H1 (cell line): ENCODE results near the gene DET1. TPM values are rescaled to one million over a fixed set of nuclear protein-coding genes. Genes with fewer than 3 reads are reported as not detected.

Experiments
- CTCF ChIA-PET: fragments of 300-600 bp; sonication (Branson Sonifier 250); formaldehyde crosslinking; loops from one replicate; lab custom pipeline; 2021; ENCODE audit not compliant: partially characterized antibody; lab: Charles Lee
- POLR2A ChIA-PET: fragments of 300-600 bp; sonication (Branson Sonifier 250); formaldehyde crosslinking; loops from one replicate; lab custom pipeline; 2021; ENCODE audit warnings: inconsistent platforms; ENCODE audit not compliant: partially characterized antibody; lab: Charles Lee
- DNase-seq, 2 experiments: peaks; one replicate each; pipeline versions ENCODE4 v3.0.0 to v3.0.0-alpha.2; 2010 to 2022; ENCODE audit warnings: low spot score in 2 of 2, low read depth in 1 of 2, mixed read lengths in 1 of 2
- FAIRE-seq: peaks from 2 replicates; lab custom pipeline; 2011; peaks lifted over from hg19 to GRCh38; lab: Jason Lieb, UNC
- H2AFZ ChIP-seq: 2 replicates; pipeline ENCODE4 v1.8.1; 2012; ENCODE audit warnings: low read length, inconsistent platforms
- H2AK5ac ChIP-seq: 2 replicates; pipeline ENCODE4 v1.6.1; 2013; ENCODE audit warnings: low read depth, low read length
- H2BK120ac ChIP-seq: replicated peaks from 2 replicates; pipeline ENCODE3; 2013; ENCODE audit warnings: low read depth, low read length, inconsistent platforms
- H2BK12ac ChIP-seq: 2 replicates; pipeline ENCODE4 v1.6.1; 2013; ENCODE audit warnings: low read depth, low read length
- H2BK15ac ChIP-seq: 2 replicates; pipeline ENCODE4 v1.6.1; 2013; ENCODE audit warnings: low read length
- H2BK20ac ChIP-seq: 2 replicates; pipeline ENCODE4 v1.6.1; 2013; ENCODE audit warnings: low read length
- H2BK5ac ChIP-seq: 2 replicates; pipeline ENCODE4 v1.6.1; 2013; ENCODE audit warnings: low read depth, low read length
- H3K14ac ChIP-seq: 2 replicates; pipeline ENCODE4 v1.6.1; 2013; ENCODE audit warnings: inconsistent platforms; ENCODE audit not compliant: insufficient read length
- H3K18ac ChIP-seq: 2 replicates; pipeline ENCODE4 v1.6.1; 2013; ENCODE audit warnings: low read length; ENCODE audit errors: extremely low read depth
- H3K23ac ChIP-seq: 2 replicates; pipeline ENCODE4 v1.6.1; 2013; ENCODE audit warnings: inconsistent platforms; ENCODE audit not compliant: insufficient read length
- H3K23me2 ChIP-seq: 2 replicates; pipeline ENCODE4 v1.6.1; 2013; ENCODE audit warnings: low read depth, low read length
- H3K27ac ChIP-seq: 2 replicates; pipeline ENCODE4 v1.6.1; 2011; ENCODE audit warnings: low read depth, low read length, inconsistent platforms
- H3K27me3 ChIP-seq, 4 experiments: replicated peaks in 1 of 4; 1 replicate in 1 of 4; 2 replicates in 3 of 4; pipeline versions ENCODE4 v1.6.1 to v1.8.1; 2011 to 2013; ENCODE audit warnings: low read length in 3 of 4, mild to moderate bottlenecking in 3 of 4, inconsistent platforms in 2 of 4, mixed read lengths in 2 of 4, moderate library complexity in 1 of 4; ENCODE audit not compliant: control insufficient read depth in 3 of 4, insufficient read depth in 3 of 4; ENCODE audit errors: extremely low read depth in 1 of 4
- H3K36me3 ChIP-seq, 4 experiments: 2 replicates each; pipeline versions ENCODE4 v1.6.1 to v1.8.1; 2011 to 2013; ENCODE audit warnings: mild to moderate bottlenecking in 4 of 4, low read length in 3 of 4, moderate library complexity in 2 of 4, control low read depth in 1 of 4, inconsistent platforms in 1 of 4; ENCODE audit not compliant: insufficient read depth in 4 of 4, control insufficient read depth in 2 of 4
- H3K4ac ChIP-seq: replicated peaks from 2 replicates; pipeline ENCODE3; 2013; ENCODE audit warnings: low read length, low read depth, mixed read lengths, inconsistent platforms; ENCODE audit not compliant: insufficient read length
- H3K4me1 ChIP-seq, 4 experiments: replicated peaks in 1 of 4; 1 replicate in 1 of 4; 2 replicates in 3 of 4; pipeline versions ENCODE4 v1.6.1 to v1.8.1; 2011 to 2013; ENCODE audit warnings: low read length in 3 of 4, inconsistent platforms in 2 of 4, mixed read lengths in 1 of 4; ENCODE audit not compliant: insufficient read depth in 4 of 4, control insufficient read depth in 3 of 4
- H3K4me2 ChIP-seq, 2 experiments: 2 replicates each; pipeline versions ENCODE4 v1.6.1 to v1.8.1; 2011 to 2013; ENCODE audit warnings: low read depth in 2 of 2, low read length in 2 of 2, control low read depth in 1 of 2, inconsistent platforms in 1 of 2, mild to moderate bottlenecking in 1 of 2; ENCODE audit not compliant: insufficient read depth in 1 of 2
- H3K4me3 ChIP-seq, 4 experiments: fragments of 200-600, 300-600 bp in 1 of 4; sonication (generic), shearing (Covaris generic), sonication (Bioruptor Twin) in 1 of 4; 2 replicates each; pipeline versions ENCODE4 v1.5.1 to v1.8.1; 2011 to 2016; ENCODE audit warnings: low read length in 4 of 4, low read depth in 3 of 4, control low read depth in 2 of 4, inconsistent platforms in 2 of 4, mild to moderate bottlenecking in 2 of 4, mixed read lengths in 1 of 4, moderate library complexity in 1 of 4; ENCODE audit not compliant: insufficient read depth in 2 of 4; ENCODE audit errors: extremely low read depth in 1 of 4
- H3K56ac ChIP-seq: replicated peaks from 2 replicates; pipeline ENCODE3; 2013; ENCODE audit warnings: low read depth, mild to moderate bottlenecking, mixed read lengths, low read length, inconsistent platforms; ENCODE audit not compliant: insufficient read length
- H3K79me1 ChIP-seq: 2 replicates; pipeline ENCODE4 v1.6.1; 2013; ENCODE audit warnings: low read depth, low read length, control low read depth
- H3K79me2 ChIP-seq, 2 experiments: 2 replicates each; pipeline versions ENCODE4 v1.6.1 to v1.8.1; 2012 to 2013; ENCODE audit warnings: low read length in 2 of 2, mild to moderate bottlenecking in 2 of 2, inconsistent platforms in 1 of 2; ENCODE audit not compliant: insufficient read depth in 2 of 2, control insufficient read depth in 1 of 2
- H3K9ac ChIP-seq, 4 experiments: replicated peaks in 1 of 4; 1 replicate in 1 of 4; 2 replicates in 3 of 4; pipeline versions ENCODE4 v1.6.1 to v1.8.1; 2011 to 2013; ENCODE audit warnings: low read depth in 3 of 4, low read length in 3 of 4, control low read depth in 2 of 4, mild to moderate bottlenecking in 2 of 4, moderate library complexity in 2 of 4, inconsistent platforms in 1 of 4; ENCODE audit errors: extremely low read depth in 1 of 4
- H3K9me3 ChIP-seq, 2 experiments: 2 replicates each; pipeline versions ENCODE4 v1.6.1 to v1.8.1; 2012 to 2013; ENCODE audit warnings: mild to moderate bottlenecking in 2 of 2, moderate library complexity in 2 of 2, control low read depth in 1 of 2, inconsistent platforms in 1 of 2, low read depth in 1 of 2, low read length in 1 of 2, mixed read lengths in 1 of 2; ENCODE audit not compliant: insufficient read depth in 2 of 2
- H4K20me1 ChIP-seq, 2 experiments: replicated peaks in 1 of 2; 2 replicates each; pipeline versions ENCODE3 to v1.8.1; 2011 to 2013; ENCODE audit warnings: inconsistent platforms in 2 of 2, low read length in 2 of 2, mild to moderate bottlenecking in 1 of 2; ENCODE audit not compliant: insufficient read depth in 2 of 2, control insufficient read depth in 1 of 2
- H4K5ac ChIP-seq: 2 replicates; pipeline ENCODE4 v1.6.1; 2013; ENCODE audit warnings: low read length, low read depth, mixed read lengths, inconsistent platforms; ENCODE audit not compliant: insufficient read length
- H4K8ac ChIP-seq: 2 replicates; pipeline ENCODE4 v1.8.0; 2013; ENCODE audit warnings: mild to moderate bottlenecking, moderate library complexity, low read length, inconsistent platforms; ENCODE audit not compliant: insufficient read depth; ENCODE audit errors: extremely low read depth
- H4K91ac ChIP-seq: replicated peaks from 2 replicates; pipeline ENCODE3; 2013; ENCODE audit warnings: low read length, mixed read lengths, inconsistent platforms; ENCODE audit not compliant: insufficient read length
- CHD2 ChIP-seq: IDR thresholded peaks from 2 replicates; pipeline ENCODE4 v1.6.1; 2012; ENCODE audit warnings: low read length, improper control_type of control experiment
- EGR1 ChIP-seq: IDR thresholded peaks from 2 replicates; pipeline ENCODE4 v1.6.1; 2011; ENCODE audit warnings: low read depth, low read length, borderline replicate concordance
- FOSL1 ChIP-seq: IDR thresholded peaks from 2 replicates; pipeline ENCODE4 v1.6.1; 2011; ENCODE audit warnings: mild to moderate bottlenecking, low read depth, low read length, moderate library complexity; ENCODE audit not compliant: insufficient read depth
- polyA plus RNA-seq, 7 experiments: library from polyadenylated mRNA; depleted of rRNA in 3 of 7; stranded (reverse) in 5 of 7; unstranded in 2 of 7; fragments of >200 nt in 5 of 7; fragments of 200-250 nt in 2 of 7; gene quantifications; 1 replicate in 5 of 7; 2 replicates in 1 of 7; 4 replicates in 1 of 7; pipeline versions ENCODE4 v1.2.1 to v1.2.3, GENCODE V29; 2011 to 2013; ENCODE audit warnings: missing spikeins in 2 of 7, mixed read lengths in 2 of 7
- total RNA-seq: library from RNA; stranded (reverse); fragmentation: NEBNext Ultra II Directional; extraction: Animal tissue kit (Norgen Biotek cat#: 25700); gene quantifications from 2 replicates; pipeline ENCODE4 v1.2.1, GENCODE V29; 2021

Gene DET1
- total and polyA plus RNA-seq, 2 of the 8 experiments (the other 6 are each of a cell fraction or from before 2014, with no cell fraction given) = 5.4 to 8.5 TPM

DNA sequence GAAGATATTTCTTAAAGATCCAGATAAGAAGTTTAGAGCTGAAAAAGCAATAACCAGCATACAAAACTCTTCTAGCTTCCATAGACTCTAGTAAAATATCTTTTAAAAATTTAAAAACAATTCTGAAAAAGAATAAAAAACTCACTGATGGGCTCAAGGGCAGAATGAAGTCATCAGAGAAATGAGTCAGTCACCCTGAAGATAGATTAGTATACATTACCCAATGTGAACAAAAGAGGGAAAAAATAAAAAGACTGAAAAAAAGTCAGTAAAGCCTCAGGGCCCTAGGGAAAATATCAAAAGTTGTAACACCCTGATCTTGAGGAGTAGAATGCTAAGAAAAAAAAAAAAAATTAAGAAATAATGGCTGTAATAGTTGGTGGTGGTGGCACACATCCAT lies 11.4 kb downstream of the DET1 start:
- ChIA-PET POLR2A (interaction anchor here (1.3 kb wide), 2 partner anchors 19 to 55 kb away, joined by 4 read pairs; no protein-coding TSS in a partner anchor), CTCF (interaction anchor here (1.2 to 1.5 kb wide), 2 partner anchors 8 to 84 kb away, joined by 3 to 4 read pairs; no protein-coding TSS in a partner anchor)
- Histone ChIP-seq H3K23me2 (no peaks in the 10 kb centered on the region), H3K4ac (no peak overlapping the region), H4K8ac (no peak overlapping the region), H3K79me2 (no peaks in the 10 kb centered on the region), H2BK5ac (no peak overlapping the region), H2BK15ac (no peak overlapping the region), H4K5ac (no peak overlapping the region), H2BK20ac (no peak overlapping the region), H3K23ac (no peak overlapping the region), H3K4me2 (no peak overlapping the region), H2AK5ac (no peak overlapping the region), H3K27ac (no peak overlapping the region), H4K20me1 (no peaks in the 10 kb centered on the region), H3K18ac (no peak overlapping the region), H3K79me1 (no peaks in the 10 kb centered on the region), H3K27me3 (no peaks in the 10 kb centered on the region), H3K9me3 (no peaks in the 10 kb centered on the region), H4K91ac (no peak overlapping the region), H3K36me3 (peaks cover 0 to 15% (median 8%) of the 10 kb centered on the region in 4 experiments; a peak in 4 of 8 replicates), H3K4me1 (peaks cover 0 to 4% (median 1%) of the 10 kb centered on the region in 4 experiments; a peak in 2 of 7 replicates), H3K9ac (no peak overlapping the region), H3K56ac (no peak overlapping the region), H3K14ac (no peak overlapping the region), H2AFZ (no peak overlapping the region), H2BK120ac (no peak overlapping the region), H3K4me3 (no peak overlapping the region), H2BK12ac (no peak overlapping the region)
- FAIRE-seq = no peak
- no peak for DNase-seq
- TF ChIP-seq CHD2 (no peak), EGR1 (no peak), FOSL1 (no peak)
